Peyer's patch (tissue), 4 donors: ENCODE measurements around the gene ARHGAP28. TPM values are rescaled to one million over a fixed set of nuclear protein-coding genes. Genes with fewer than 3 reads are reported as not detected.

ENCODE experiments used
- DNase-seq, 3 donors: peaks; one replicate each; pipeline ENCODE4 v3.0.0-alpha.2; 2017 to 2019
- H3K27ac ChIP-seq, 4 donors: fragments of 200-600 bp; sonication (generic); one replicate each; pipeline ENCODE4 v1.5.1; 2016 to 2019
- H3K27me3 ChIP-seq, 2 donors: fragments of 200-600 bp; sonication (generic); one replicate each; pipeline ENCODE4 v1.5.1; 2019
- H3K36me3 ChIP-seq, 3 donors: fragments of 200-600 bp; sonication (generic); one replicate each; pipeline ENCODE4 v1.5.1; 2016 to 2019
- H3K4me1 ChIP-seq, 4 donors: fragments of 200-600 bp; sonication (generic); one replicate each; pipeline ENCODE4 v1.5.1; 2016 to 2019
- H3K4me3 ChIP-seq, 4 donors: fragments of 200-600 bp; sonication (generic); 1 replicate in 3 of 4; 2 replicates in 1 of 4; pipeline ENCODE4 v1.5.1; 2016 to 2019; ENCODE audit warnings: mild to moderate bottlenecking in 1 of 4
- H3K9me3 ChIP-seq, 4 donors: fragments of 200-600 bp; sonication (generic); one replicate each; pipeline ENCODE4 v1.5.1; 2016 to 2019; ENCODE audit warnings: mild to moderate bottlenecking in 1 of 4
- POLR2A ChIP-seq, 2 donors: fragments of 450-650 bp; IDR thresholded peaks; one replicate each; pipeline ENCODE4 v1.5.1; 2017; ENCODE audit warnings: antibody characterized with exemption in 2 of 2, mild to moderate bottlenecking in 2 of 2, moderate library complexity in 2 of 2
- total RNA-seq, 4 donors: library from RNA; depleted of rRNA; stranded (reverse); fragments of >200 nt; gene quantifications; one replicate each; pipeline ENCODE4 v1.1.0, GENCODE V29; 2016
- TF ChIP-seq, protein P1 (sequence below), 6 experiments: fragments of 450-650 bp in 4 of 6; fragments of 200-600 bp in 2 of 6; sonication (generic) in 1 of 6; IDR thresholded peaks; one replicate each; pipeline ENCODE4 v1.5.1; 2017 to 2019; ENCODE audit warnings: antibody characterized with exemption in 6 of 6, mild to moderate bottlenecking in 3 of 6, moderate library complexity in 1 of 6

Gene ARHGAP28
- total RNA-seq, 4 donors from 2014 or later: 1.0 to 35.5 (median 3.3) TPM

DNA sequence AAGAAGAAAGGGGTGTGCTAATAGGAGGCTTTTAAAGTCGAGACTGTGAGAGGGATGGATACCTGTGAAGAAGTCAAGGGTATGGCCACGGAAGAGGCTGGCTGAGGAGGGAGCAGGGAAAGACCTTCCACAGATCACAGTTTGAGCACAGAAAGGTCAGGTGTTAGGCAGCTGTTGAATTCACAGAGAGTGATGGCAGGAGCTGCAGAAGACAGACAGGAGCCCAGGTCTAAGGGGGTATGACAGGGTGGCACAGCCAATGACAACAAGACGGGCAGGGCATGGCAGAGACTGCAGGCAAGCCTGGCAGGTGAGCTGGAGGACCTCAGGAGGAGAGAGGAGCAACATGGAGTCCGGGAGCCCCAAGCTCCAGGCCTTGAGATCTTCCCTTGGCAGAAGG, 225.0 kb downstream of the ARHGAP28 start:
- TF ChIP-seq, protein P1, sequence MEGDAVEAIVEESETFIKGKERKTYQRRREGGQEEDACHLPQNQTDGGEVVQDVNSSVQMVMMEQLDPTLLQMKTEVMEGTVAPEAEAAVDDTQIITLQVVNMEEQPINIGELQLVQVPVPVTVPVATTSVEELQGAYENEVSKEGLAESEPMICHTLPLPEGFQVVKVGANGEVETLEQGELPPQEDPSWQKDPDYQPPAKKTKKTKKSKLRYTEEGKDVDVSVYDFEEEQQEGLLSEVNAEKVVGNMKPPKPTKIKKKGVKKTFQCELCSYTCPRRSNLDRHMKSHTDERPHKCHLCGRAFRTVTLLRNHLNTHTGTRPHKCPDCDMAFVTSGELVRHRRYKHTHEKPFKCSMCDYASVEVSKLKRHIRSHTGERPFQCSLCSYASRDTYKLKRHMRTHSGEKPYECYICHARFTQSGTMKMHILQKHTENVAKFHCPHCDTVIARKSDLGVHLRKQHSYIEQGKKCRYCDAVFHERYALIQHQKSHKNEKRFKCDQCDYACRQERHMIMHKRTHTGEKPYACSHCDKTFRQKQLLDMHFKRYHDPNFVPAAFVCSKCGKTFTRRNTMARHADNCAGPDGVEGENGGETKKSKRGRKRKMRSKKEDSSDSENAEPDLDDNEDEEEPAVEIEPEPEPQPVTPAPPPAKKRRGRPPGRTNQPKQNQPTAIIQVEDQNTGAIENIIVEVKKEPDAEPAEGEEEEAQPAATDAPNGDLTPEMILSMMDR (IDR thresholded peaks at IDR 0.05): no peak
- no peak for TF ChIP-seq POLR2A (IDR thresholded peaks at IDR 0.05)
- Histone ChIP-seq H3K4me3 (no peak overlapping the region), H3K36me3 (no peaks in the 10 kb centered on the region), H3K27ac (no peak overlapping the region), H3K4me1 (peaks cover 0 to 13% (median 0%) of the 10 kb centered on the region in 4 donors), H3K9me3 (no peaks in the 10 kb centered on the region), H3K27me3 (no peaks in the 10 kb centered on the region)
- DNase-seq: no peak

DNA sequence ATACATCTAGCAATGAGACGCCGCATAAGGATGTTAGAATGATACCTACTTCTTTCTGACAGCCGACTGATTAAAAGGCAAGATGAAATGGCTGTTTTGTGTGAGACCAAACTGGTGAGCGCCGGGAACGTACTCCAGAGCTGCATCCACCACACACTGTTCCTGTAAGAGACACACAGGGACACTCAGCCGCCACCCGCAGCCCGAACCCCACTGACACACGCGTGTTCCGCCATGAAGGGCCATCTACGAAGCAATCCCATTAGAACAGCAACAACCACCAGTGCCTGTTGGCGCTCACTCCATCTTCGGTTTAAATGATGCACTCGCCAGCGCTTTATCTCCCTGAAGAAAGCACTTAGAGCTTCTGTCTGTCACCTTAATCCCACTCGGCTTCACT, 225.8 kb downstream of the ARHGAP28 start:
- no peak for DNase-seq
- peaks cover 0 to 11% (median 0%) of the 10 kb centered on the region in 4 donors for H3K4me1 ChIP-seq
- H3K27ac ChIP-seq: no peak overlapping the region
- no peaks in the 10 kb centered on the region for H3K36me3 ChIP-seq
- TF ChIP-seq, protein P1 (IDR thresholded peaks at IDR 0.05): no peak
- no peak for TF ChIP-seq POLR2A (IDR thresholded peaks at IDR 0.05)
- H3K9me3 ChIP-seq: no peaks in the 10 kb centered on the region
- no peaks in the 10 kb centered on the region for H3K27me3 ChIP-seq
- H3K4me3 ChIP-seq: no peak overlapping the region

DNA sequence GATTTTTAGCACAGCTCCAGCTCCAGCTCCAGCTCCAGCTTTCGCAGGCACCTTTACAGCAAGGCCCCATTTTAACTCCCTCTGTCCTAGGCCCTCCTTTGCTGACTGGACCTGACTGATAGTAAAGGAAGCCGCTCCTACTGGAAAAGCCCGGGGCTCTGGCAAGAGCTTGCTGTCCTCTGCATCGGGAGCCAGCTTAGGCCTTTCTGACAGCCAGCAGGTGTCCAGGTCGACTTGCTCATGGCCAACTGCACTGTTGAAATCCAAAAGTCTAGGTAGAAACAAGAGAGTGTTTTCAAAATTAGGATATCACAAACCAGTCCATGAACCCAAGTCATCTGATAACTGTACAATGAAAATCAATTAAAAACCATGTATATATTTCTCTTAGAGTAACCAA, 227.0 kb downstream of the ARHGAP28 start:
- Histone ChIP-seq H3K27ac (no peak overlapping the region), H3K4me1 (no peaks in the 10 kb centered on the region), H3K36me3 (no peaks in the 10 kb centered on the region), H3K4me3 (no peak overlapping the region), H3K9me3 (no peaks in the 10 kb centered on the region), H3K27me3 (no peaks in the 10 kb centered on the region)
- no peak for DNase-seq
- TF ChIP-seq, protein P1 (IDR thresholded peaks at IDR 0.05): no peak
- TF ChIP-seq POLR2A (IDR thresholded peaks at IDR 0.05): no peak

DNA sequence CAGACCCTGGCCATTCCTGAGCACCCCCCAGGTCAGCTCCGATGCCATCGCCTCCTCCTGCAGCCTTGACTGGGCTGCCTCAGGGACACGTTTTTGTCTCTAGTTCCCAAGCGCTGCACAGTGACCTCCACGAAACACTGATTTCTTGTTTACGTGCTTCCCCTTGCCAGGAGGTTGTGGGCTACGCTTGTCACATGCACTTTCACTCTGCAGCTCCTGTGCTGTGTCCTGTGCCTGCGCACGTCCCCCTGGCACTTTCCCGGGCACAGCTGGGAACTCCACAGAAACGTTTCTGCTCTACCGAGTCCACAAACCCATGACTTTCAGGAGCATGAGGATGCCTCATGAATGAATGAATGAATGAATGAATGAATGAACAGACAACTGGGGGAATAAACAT, 227.5 kb downstream of the ARHGAP28 start:
- no peak overlapping the region for H3K4me3 ChIP-seq
- H3K4me1 ChIP-seq: no peaks in the 10 kb centered on the region
- TF ChIP-seq, protein P1 (IDR thresholded peaks at IDR 0.05): no peak
- TF ChIP-seq POLR2A (IDR thresholded peaks at IDR 0.05): no peak
- no peaks in the 10 kb centered on the region for H3K36me3 ChIP-seq
- H3K27ac ChIP-seq: no peak overlapping the region
- DNase-seq: no peak
- no peaks in the 10 kb centered on the region for H3K27me3 ChIP-seq
- H3K9me3 ChIP-seq: no peaks in the 10 kb centered on the region

DNA sequence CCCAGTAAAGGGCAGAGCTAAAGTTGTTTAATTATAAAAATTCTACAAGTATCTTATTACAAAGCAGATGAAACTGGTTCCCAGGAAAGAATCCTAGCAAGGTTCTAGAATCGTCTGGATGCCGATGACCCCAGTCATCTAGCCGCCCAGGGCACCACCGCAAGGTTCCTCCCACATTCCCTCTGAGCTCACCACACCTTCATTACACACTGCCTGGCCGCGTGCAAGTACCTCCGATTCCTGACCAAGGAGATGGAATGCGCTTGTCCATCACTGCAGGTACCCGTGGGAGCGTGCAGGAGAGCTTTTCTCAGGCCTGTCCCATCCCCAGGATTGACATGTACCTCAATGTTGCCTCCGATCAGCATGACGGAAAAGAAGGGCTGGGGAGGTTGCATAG, 229.6 kb downstream of the ARHGAP28 start:
- Histone ChIP-seq H3K27me3 (no peaks in the 10 kb centered on the region), H3K27ac (no peak overlapping the region), H3K36me3 (no peaks in the 10 kb centered on the region), H3K4me1 (no peaks in the 10 kb centered on the region), H3K9me3 (no peaks in the 10 kb centered on the region), H3K4me3 (no peak overlapping the region)
- DNase-seq: no peak
- no peak for TF ChIP-seq POLR2A (IDR thresholded peaks at IDR 0.05)
- TF ChIP-seq, protein P1 (IDR thresholded peaks at IDR 0.05): no peak

DNA sequence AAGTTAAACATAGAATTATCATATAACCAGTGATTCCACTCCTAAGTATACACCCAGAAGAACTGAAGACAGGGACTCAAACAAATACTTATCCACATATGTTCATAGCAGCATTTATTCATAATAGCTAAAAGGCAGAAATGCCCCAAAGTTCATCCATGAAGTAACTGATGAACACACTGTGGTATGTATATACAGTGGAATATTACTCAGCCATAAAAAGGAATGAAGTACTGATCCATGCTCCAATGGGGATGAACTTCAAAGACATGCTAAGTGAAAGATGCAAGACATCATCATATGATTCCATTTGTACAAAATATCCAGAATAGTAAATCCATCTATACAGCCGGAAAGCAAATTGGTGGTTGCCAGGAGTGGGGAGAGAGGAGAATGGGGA, 230.6 kb downstream of the ARHGAP28 start:
- no peaks in the 10 kb centered on the region for H3K27me3 ChIP-seq
- DNase-seq: no peak
- H3K9me3 ChIP-seq: no peaks in the 10 kb centered on the region
- H3K27ac ChIP-seq: no peak overlapping the region
- TF ChIP-seq, protein P1 (IDR thresholded peaks at IDR 0.05): no peak
- no peak for TF ChIP-seq POLR2A (IDR thresholded peaks at IDR 0.05)
- no peaks in the 10 kb centered on the region for H3K36me3 ChIP-seq
- no peak overlapping the region for H3K4me3 ChIP-seq
- no peaks in the 10 kb centered on the region for H3K4me1 ChIP-seq
